UCSD-AML1 (cell line): ENCODE results near the gene TIGD6.

Experiments
- DNase-seq: peaks from one replicate; lab custom pipeline; 2025; ENCODE audit not compliant: unreplicated experiment; lab: John Stamatoyannopoulos, UW

The TIGD6 gene

GRCh38 chr5:150017226-150018005, 17.0 kb upstream of the TIGD6 start:
- DNase-seq, result no peak

GRCh38 chr5:150016537-150016936, 16.1 kb upstream of the TIGD6 start:
- DNase-seq, result no peak

GRCh38 chr5:150015415-150015814, 15.0 kb upstream of the TIGD6 start:
- no peak for DNase-seq

GRCh38 chr5:150014456-150014855, 14.0 kb upstream of the TIGD6 start:
- DNase-seq, result no peak

- DNase-seq, result no peak
Observed at GRCh38 chr5:150013931-150014330, 13.5 kb upstream of the TIGD6 start.

- no peak for DNase-seq
Observed at GRCh38 chr5:150009671-150010387, 9.4 kb upstream of the TIGD6 start.

- no peak for DNase-seq
Observed at GRCh38 chr5:150007050-150007449, 6.6 kb upstream of the TIGD6 start.

- no peak for DNase-seq
Observed at GRCh38 chr5:150006318-150006717, 5.9 kb upstream of the TIGD6 start.

GRCh38 chr5:150001660-150002486, 1.4 kb upstream of the TIGD6 start:
- DNase-seq, result peak; percentile 64

- DNase-seq, result peak; percentile 41
Observed at GRCh38 chr5:150000990-150001659, 671 bp upstream of the TIGD6 start.

GRCh38 chr5:149999866-150000255, 593 bp downstream of the TIGD6 start:
- DNase-seq, result no peak

- DNase-seq, result no peak
Observed at GRCh38 chr5:149999359-149999758, 1.1 kb downstream of the TIGD6 start.

- no peak for DNase-seq
Observed at GRCh38 chr5:149998281-149998680, 2.2 kb downstream of the TIGD6 start.

GRCh38 chr5:149996205-149996890, 4.1 kb downstream of the TIGD6 start:
- no peak for DNase-seq

- no peak for DNase-seq
Observed at GRCh38 chr5:149995385-149996204, 4.9 kb downstream of the TIGD6 start.

- no peak for DNase-seq
Observed at GRCh38 chr5:149993471-149993870, 7.0 kb downstream of the TIGD6 start.

GRCh38 chr5:149990518-149991376, 9.7 kb downstream of the TIGD6 start:
- peak; percentile 46 for DNase-seq

GRCh38 chr5:149988126-149988525, 12.3 kb downstream of the TIGD6 start:
- no peak for DNase-seq

GRCh38 chr5:149982505-149982904, 17.9 kb downstream of the TIGD6 start:
- no peak for DNase-seq
